GM12873 (cell line): ENCODE results near the gene ABHD2.

Experiments
- CTCF ChIP-seq: IDR thresholded peaks from 2 replicates; pipeline ENCODE4 v1.5.1; 2012; ENCODE audit warnings: low read depth, mild to moderate bottlenecking, moderate library complexity, low read length, control low read depth; ENCODE audit not compliant: insufficient read depth; ENCODE audit errors: missing control alignments

ABHD2 gene

GRCh38 chr15:89097313-89097712 is 9.1 kb downstream of the ABHD2 start:
- no peak for TF ChIP-seq CTCF

GRCh38 chr15:89098281-89098680 is 10.0 kb downstream of the ABHD2 start:
- no peak for TF ChIP-seq CTCF

- TF ChIP-seq CTCF, result no peak
Observed at GRCh38 chr15:89099968-89100367, 11.7 kb downstream of the ABHD2 start.

DNA sequence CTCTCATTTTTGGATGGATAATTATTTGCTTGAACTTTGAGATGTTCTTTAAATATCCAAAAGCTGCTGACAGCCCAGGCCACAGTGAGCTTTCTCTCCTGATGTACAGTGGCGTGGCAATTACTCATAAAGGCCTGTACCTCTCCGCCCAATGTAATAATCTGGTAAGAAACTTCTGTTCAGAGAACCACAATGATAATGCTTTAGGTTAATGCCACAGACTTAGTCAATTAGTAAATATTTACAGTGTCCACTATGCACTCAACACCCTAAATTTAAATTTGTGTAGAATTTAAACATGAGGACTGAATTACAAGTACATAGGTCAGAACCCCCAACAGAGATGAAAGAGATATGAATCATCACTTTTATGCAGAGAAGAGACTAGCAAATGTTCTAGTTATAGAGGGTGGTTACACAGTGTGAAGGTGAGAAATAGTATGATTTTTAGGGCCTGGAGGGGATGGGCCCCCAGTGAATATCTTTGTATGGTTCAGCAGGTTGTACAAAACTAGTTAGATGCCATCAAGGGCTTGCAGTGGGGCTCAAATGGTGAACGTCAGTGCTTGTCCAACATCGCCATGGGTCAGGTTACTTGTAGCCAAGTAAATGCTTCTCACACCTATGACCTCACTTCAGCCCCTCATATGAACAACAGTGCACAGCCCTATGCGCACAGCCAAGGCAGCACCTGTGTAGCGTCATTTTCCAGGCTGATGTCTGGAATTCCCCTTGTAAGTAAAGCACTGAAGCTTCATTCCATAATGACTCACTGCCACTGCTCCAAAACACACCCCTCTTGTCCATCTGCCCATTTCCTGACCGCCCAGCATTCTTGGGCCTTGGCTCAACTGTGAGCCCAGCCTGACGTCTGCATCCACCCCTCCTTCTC is 13.3 kb downstream of the ABHD2 start:
- no peak for TF ChIP-seq CTCF

GRCh38 chr15:89103481-89104171 is 15.4 kb downstream of the ABHD2 start:
- no peak for TF ChIP-seq CTCF

DNA sequence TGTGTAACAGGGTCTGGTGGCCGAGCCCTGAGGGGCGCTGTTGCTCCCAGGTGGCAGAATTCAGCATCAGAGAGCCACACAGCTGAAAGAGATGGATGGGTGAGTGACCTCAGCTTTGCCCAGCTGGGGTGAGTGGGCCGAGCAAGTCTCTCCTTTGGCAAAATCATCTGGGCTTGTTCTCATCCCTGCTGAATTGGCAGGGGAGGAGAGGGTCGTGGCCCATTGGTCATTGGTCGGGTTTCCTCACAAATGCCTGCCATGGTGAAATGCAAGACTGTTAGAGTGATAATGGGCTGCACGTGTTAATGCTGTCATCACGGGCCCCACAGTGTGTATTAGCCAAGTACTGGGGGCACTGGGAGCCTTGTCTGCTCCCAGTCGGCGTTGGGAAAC is 15.9 kb downstream of the ABHD2 start:
- no peak for TF ChIP-seq CTCF

DNA sequence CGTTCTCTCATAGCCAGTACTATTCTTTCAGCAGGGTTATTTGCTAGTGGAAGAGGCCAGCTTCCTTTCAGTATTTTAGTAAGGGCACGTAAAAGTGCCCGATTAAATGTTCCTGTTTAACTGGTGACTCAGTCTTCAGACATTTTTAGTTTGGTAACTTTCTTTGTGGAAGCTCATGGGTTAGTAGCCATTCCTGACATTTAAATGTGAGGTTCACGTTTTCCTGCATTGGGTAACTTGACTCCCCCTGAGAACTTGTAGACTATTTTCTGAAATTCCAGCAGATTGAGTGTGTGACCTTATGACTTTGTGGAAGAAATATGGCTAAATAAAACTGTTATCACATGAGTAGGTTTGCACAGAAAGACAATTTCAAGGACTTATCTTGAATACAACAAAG is 16.9 kb downstream of the ABHD2 start:
- TF ChIP-seq CTCF, result no peak
